Activated naive CD4-positive, alpha-beta T cell treated with anti-CD3 and anti-CD28 coated beads, Interleukin-2, amount 50 U/mL, for 72 hours (primary cell): ENCODE results near the gene PHETA1. TPM values are rescaled to one million over a fixed set of nuclear protein-coding genes. Genes with fewer than 3 reads are reported as not detected.
A peak's percentile ranks its signal among the peaks of the same experiment; 100 is the strongest.

Experiments used
- ATAC-seq, 2 donors: fragments of 150-1000 bp; cut with Tn5 transposase; 2 replicates each; pipeline ENCODE4 v1.10.0; 2021; ENCODE audit warnings: mild to moderate bottlenecking in 2 of 2, moderate library complexity in 2 of 2
- DNase-seq, 2 donors: peaks; one replicate each; pipeline ENCODE4 v3.0.0; 2021 to 2022; ENCODE audit warnings: low spot score in 2 of 2
- H3K27ac Mint-ChIP-seq, 2 donors: one replicate each; pipeline ENCODE4 v1.8.0; 2022; ENCODE audit warnings: mild to moderate bottlenecking in 2 of 2, mixed read lengths in 2 of 2
- H3K36me3 Mint-ChIP-seq, 2 donors: one replicate each; pipeline ENCODE4 v1.8.0; 2022; ENCODE audit warnings: mixed read lengths in 2 of 2
- H3K9me3 Mint-ChIP-seq, 2 donors: one replicate each; pipeline ENCODE4 v1.8.0; 2022; ENCODE audit warnings: mixed read lengths in 2 of 2
- total RNA-seq, 2 donors: library from RNA; stranded (reverse); gene quantifications; one replicate each; pipeline ENCODE4 v1.2.3, GENCODE V29; 2022

Gene PHETA1
- total RNA-seq, 2 donors from 2014 or later, result 0.64 to 1.5 TPM

- H3K36me3 Mint-ChIP-seq, result no peaks in the 10 kb centered on the region
- no peak for ATAC-seq
- no peaks in the 10 kb centered on the region for H3K9me3 Mint-ChIP-seq
- DNase-seq, result no peak
- H3K27ac Mint-ChIP-seq, result no peak overlapping the region
Measured at GRCh38 chr12:111361717-111362576, 6.9 kb downstream of the PHETA1 start.

- ATAC-seq (no peak), DNase-seq (no peak)
- Mint-ChIP-seq H3K36me3 (no peaks in the 10 kb centered on the region), H3K9me3 (no peaks in the 10 kb centered on the region), H3K27ac (peak overlapping the region in 1 of 2 donors; percentile 7)
Measured at GRCh38 chr12:111361073-111361716, 7.7 kb downstream of the PHETA1 start.

GRCh38 chr12:111360325-111360930, 8.5 kb downstream of the PHETA1 start:
- no peak for DNase-seq

GRCh38 chr12:111359914-111360276, 9.0 kb downstream of the PHETA1 start:
- DNase-seq (no peak), ATAC-seq (peak in 1 of 2 donors; percentile 44)
- Mint-ChIP-seq H3K9me3 (no peaks in the 10 kb centered on the region), H3K27ac (peak overlapping the region; percentile 2 to 7), H3K36me3 (no peaks in the 10 kb centered on the region)

More at GRCh38 chr12:111360325-111360930, 8.5 kb downstream of the PHETA1 start:
- Mint-ChIP-seq H3K27ac (peak overlapping the region; percentile 0 to 7), H3K9me3 (no peaks in the 10 kb centered on the region), H3K36me3 (no peaks in the 10 kb centered on the region)
- no peak for ATAC-seq

GRCh38 chr12:111359231-111359913, 9.5 kb downstream of the PHETA1 start:
- ATAC-seq (peak; percentile 92 to 96), DNase-seq (peak; percentile 41 to 70)
- no peaks in the 10 kb centered on the region for H3K9me3 Mint-ChIP-seq
- peak overlapping the region; percentile 2 to 7 for H3K27ac Mint-ChIP-seq
- no peaks in the 10 kb centered on the region for H3K36me3 Mint-ChIP-seq

GRCh38 chr12:111355201-111355925, 13.5 kb downstream of the PHETA1 start:
- no peaks in the 10 kb centered on the region for H3K36me3 Mint-ChIP-seq
- ATAC-seq, result no peak

GRCh38 chr12:111354511-111354910, 14.4 kb downstream of the PHETA1 start:
- no peaks in the 10 kb centered on the region for H3K36me3 Mint-ChIP-seq
- peaks cover 0 to 4% of the 10 kb centered on the region in 2 donors for H3K9me3 Mint-ChIP-seq
- ATAC-seq, result no peak
- no peak overlapping the region for H3K27ac Mint-ChIP-seq
- DNase-seq, result no peak

More at GRCh38 chr12:111355201-111355925, 13.5 kb downstream of the PHETA1 start:
- Mint-ChIP-seq H3K27ac (no peak overlapping the region), H3K9me3 (no peaks in the 10 kb centered on the region)
- DNase-seq, result no peak

- H3K9me3 Mint-ChIP-seq, result peaks cover 0 to 10% of the 10 kb centered on the region in 2 donors
- no peak for ATAC-seq
Measured at GRCh38 chr12:111353603-111354295, 15.1 kb downstream of the PHETA1 start.

GRCh38 chr12:111353026-111353425, 15.9 kb downstream of the PHETA1 start:
- Mint-ChIP-seq H3K27ac (no peak overlapping the region), H3K9me3 (peaks cover 0 to 15% of the 10 kb centered on the region in 2 donors), H3K36me3 (no peaks in the 10 kb centered on the region)
- ATAC-seq, result no peak
- DNase-seq, result no peak

More at GRCh38 chr12:111353603-111354295, 15.1 kb downstream of the PHETA1 start:
- H3K36me3 Mint-ChIP-seq, result no peaks in the 10 kb centered on the region
- no peak overlapping the region for H3K27ac Mint-ChIP-seq
- no peak for DNase-seq

- no peak overlapping the region for H3K27ac Mint-ChIP-seq
- peaks cover 0 to 15% of the 10 kb centered on the region in 2 donors for H3K9me3 Mint-ChIP-seq
- no peaks in the 10 kb centered on the region for H3K36me3 Mint-ChIP-seq
- DNase-seq, result no peak
- ATAC-seq, result no peak
Measured at GRCh38 chr12:111352296-111352993, 16.4 kb downstream of the PHETA1 start.

- Mint-ChIP-seq H3K9me3 (peaks cover 0 to 15% of the 10 kb centered on the region in 2 donors), H3K36me3 (no peaks in the 10 kb centered on the region), H3K27ac (no peak overlapping the region)
- ATAC-seq (no peak), DNase-seq (no peak)
Measured at GRCh38 chr12:111351026-111351425, 17.9 kb downstream of the PHETA1 start.

- no peak for ATAC-seq
- H3K9me3 Mint-ChIP-seq, result peaks cover 0 to 15% of the 10 kb centered on the region in 2 donors
Measured at GRCh38 chr12:111349748-111350520, 19.0 kb downstream of the PHETA1 start.

GRCh38 chr12:111349101-111349747, 19.7 kb downstream of the PHETA1 start:
- H3K9me3 Mint-ChIP-seq, result peaks cover 0 to 15% of the 10 kb centered on the region in 2 donors
- H3K36me3 Mint-ChIP-seq, result no peaks in the 10 kb centered on the region
- no peak overlapping the region for H3K27ac Mint-ChIP-seq
- no peak for ATAC-seq
- no peak for DNase-seq

More at GRCh38 chr12:111349748-111350520, 19.0 kb downstream of the PHETA1 start:
- no peak for DNase-seq
- no peaks in the 10 kb centered on the region for H3K36me3 Mint-ChIP-seq
- no peak overlapping the region for H3K27ac Mint-ChIP-seq
